ENCODE results near the gene PRIM2.
"Not testable (repeated sequence)": the region's sequence is repeated elsewhere in the genome, so short reads cannot be mapped to it uniquely, and the experiment has no call there.

PRIM2 gene

GRCh38 chr6:57658526-57658925 is 341.1 kb downstream of the PRIM2 start:
- not testable (repeated sequence) for DNase-seq

GRCh38 chr6:57659794-57660193 is 342.4 kb downstream of the PRIM2 start:
- DNase-seq = not testable (repeated sequence)

GRCh38 chr6:57660940-57661339 is 343.5 kb downstream of the PRIM2 start:
- not testable (repeated sequence) for DNase-seq

- not testable (repeated sequence) for DNase-seq
Measured at GRCh38 chr6:57668108-57668507, 350.7 kb downstream of the PRIM2 start.

GRCh38 chr6:57671237-57671636 is 353.8 kb downstream of the PRIM2 start:
- DNase-seq = not testable (repeated sequence)

- DNase-seq = not testable (repeated sequence)
Measured at GRCh38 chr6:57671937-57672627, 354.7 kb downstream of the PRIM2 start.

- DNase-seq = not testable (repeated sequence)
Measured at GRCh38 chr6:57673281-57673680, 355.9 kb downstream of the PRIM2 start.

GRCh38 chr6:57675386-57675785 is 358.0 kb downstream of the PRIM2 start:
- not testable (repeated sequence) for DNase-seq

GRCh38 chr6:57696382-57696781 is 379.0 kb downstream of the PRIM2 start:
- not testable (repeated sequence) for DNase-seq

Measured in NCI-H446 (cell line).